ENCODE data around the gene ZNF213. TPM values are rescaled to one million over a fixed set of nuclear protein-coding genes. Genes with fewer than 3 reads are reported as not detected.
A peak's percentile ranks its signal among the peaks of the same experiment; 100 is the strongest.

Gene ZNF213
- total RNA-seq, 4 donors from 2014 or later: 3.9 to 14.3 (median 6.4) TPM

DNA sequence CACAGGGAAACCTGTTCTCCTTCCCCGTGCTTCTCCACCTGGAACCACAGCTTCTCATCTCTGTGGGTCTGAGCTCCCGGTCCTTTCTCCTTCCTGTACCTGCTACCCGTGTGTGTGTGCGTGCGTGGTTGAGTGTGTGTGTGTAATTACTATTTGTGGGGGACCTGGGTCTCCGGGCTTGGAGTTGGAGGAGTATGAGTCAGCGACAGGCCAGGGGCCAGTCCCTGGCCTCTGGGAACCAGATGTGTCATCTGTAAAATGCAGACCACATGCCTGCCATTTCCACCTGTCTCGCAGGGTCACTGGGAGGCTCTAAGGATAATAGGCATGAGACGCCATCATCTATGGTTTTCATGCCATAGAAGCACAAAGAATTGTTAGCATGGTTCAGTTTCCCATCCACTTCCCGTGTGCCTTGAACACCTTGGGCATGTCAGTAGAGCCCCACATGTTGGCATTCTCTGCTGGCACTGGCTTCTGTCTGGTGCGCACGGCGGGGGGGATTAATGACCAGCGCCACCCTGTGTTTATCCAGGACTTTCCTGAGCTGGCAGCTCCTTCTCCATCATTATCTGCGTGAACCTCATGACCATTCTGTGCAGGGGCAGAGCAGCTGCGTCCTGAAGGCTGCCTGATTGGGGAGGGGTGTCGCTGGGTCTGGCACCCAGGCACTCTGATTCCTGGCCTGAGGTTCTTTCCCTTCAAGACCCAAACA is 20.9 kb upstream of the ZNF213 start:
- intact Hi-C loops (cut with DNase I): no loop called here
- TF ChIP-seq, protein P1, sequence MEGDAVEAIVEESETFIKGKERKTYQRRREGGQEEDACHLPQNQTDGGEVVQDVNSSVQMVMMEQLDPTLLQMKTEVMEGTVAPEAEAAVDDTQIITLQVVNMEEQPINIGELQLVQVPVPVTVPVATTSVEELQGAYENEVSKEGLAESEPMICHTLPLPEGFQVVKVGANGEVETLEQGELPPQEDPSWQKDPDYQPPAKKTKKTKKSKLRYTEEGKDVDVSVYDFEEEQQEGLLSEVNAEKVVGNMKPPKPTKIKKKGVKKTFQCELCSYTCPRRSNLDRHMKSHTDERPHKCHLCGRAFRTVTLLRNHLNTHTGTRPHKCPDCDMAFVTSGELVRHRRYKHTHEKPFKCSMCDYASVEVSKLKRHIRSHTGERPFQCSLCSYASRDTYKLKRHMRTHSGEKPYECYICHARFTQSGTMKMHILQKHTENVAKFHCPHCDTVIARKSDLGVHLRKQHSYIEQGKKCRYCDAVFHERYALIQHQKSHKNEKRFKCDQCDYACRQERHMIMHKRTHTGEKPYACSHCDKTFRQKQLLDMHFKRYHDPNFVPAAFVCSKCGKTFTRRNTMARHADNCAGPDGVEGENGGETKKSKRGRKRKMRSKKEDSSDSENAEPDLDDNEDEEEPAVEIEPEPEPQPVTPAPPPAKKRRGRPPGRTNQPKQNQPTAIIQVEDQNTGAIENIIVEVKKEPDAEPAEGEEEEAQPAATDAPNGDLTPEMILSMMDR (IDR thresholded peaks at IDR 0.05): no peak
- WGBS, 2 donors: 45 to 51% methylated on average over 9 to 17 of the region's 17 CpGs

DNA sequence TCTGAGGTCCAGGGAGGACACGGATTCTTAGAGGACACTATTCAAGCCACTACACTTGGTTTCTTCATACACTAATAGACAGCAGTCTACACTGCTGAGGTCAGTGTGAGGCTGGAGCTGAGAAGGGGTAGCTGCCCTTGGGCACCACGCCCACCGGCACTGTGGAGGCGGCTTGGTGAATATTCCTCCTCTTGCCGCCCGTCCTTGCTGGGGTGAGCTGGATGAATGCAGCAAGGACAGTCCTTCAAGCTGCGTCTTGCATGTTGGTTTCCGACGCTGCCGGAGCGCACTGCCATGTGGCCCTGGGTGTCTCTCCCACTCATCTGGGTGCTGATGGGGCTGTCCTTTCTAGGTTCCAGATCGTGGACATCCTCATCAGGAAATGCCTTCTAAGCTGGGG is 19.8 kb upstream of the ZNF213 start:
- no peak overlapping the region for H3K27ac ChIP-seq
- intact Hi-C loops (cut with DNase I): no loop called here
- no peaks in the 10 kb centered on the region for H3K9me3 ChIP-seq
- no peaks in the 10 kb centered on the region for H3K27me3 ChIP-seq
- no peak overlapping the region for H3K4me3 ChIP-seq
- WGBS, 2 donors: 60 to 71% methylated on average over 1 to 3 of the region's 12 CpGs
- H3K36me3 ChIP-seq: peaks cover 13 to 58% (median 34%) of the 10 kb centered on the region in 3 donors
- H3K4me1 ChIP-seq: peaks cover 13 to 40% (median 21%) of the 10 kb centered on the region in 3 donors
- no peak for DNase-seq
- TF ChIP-seq, protein P1 (IDR thresholded peaks at IDR 0.05): no peak
- TF ChIP-seq POLR2A (IDR thresholded peaks at IDR 0.05): no peak

More for the DNA sequence above, 20.9 kb upstream of the ZNF213 start:
- Histone ChIP-seq H3K27me3 (no peaks in the 10 kb centered on the region), H3K4me1 (peaks cover 13 to 40% (median 21%) of the 10 kb centered on the region in 3 donors), H3K4me3 (peak overlapping the region in 3 of 4 donors; percentile 76 to 78 (median 77)), H3K36me3 (peaks cover 6 to 47% (median 25%) of the 10 kb centered on the region in 3 donors), H3K9me3 (no peaks in the 10 kb centered on the region), H3K27ac (no peak overlapping the region)
- no peak for DNase-seq

DNA sequence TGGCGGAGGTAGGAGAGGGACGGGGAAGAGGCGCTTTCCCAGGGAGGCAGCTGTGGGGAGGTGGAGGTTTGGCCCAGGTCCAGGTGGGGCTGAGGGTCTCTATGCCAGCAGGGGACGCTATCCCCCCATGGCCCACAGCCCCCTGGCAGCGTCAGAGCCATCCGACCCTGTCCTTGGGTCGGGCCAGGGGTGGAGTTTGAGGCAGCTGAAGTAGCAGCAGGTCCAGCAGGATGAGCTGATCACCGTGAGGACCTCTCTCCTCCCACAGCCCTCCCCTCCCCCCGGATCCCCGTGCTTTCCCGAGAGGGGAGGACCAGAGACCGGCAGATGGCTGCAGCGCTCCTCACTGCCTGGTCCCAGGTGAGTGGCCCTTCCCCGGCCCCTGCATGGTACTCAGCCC is 19.3 kb upstream of the ZNF213 start:
- intact Hi-C loops (cut with DNase I): no loop called here
- H3K4me1 ChIP-seq: peaks cover 13 to 40% (median 21%) of the 10 kb centered on the region in 3 donors
- H3K9me3 ChIP-seq: no peaks in the 10 kb centered on the region
- H3K36me3 ChIP-seq: peaks cover 13 to 64% (median 37%) of the 10 kb centered on the region in 3 donors
- 86 to 100% methylated on average over 1 to 7 of the region's 14 CpGs for WGBS, 2 donors
- no peak for DNase-seq
- no peak for TF ChIP-seq POLR2A (IDR thresholded peaks at IDR 0.05)
- TF ChIP-seq, protein P1 (IDR thresholded peaks at IDR 0.05): no peak
- no peaks in the 10 kb centered on the region for H3K27me3 ChIP-seq
- H3K27ac ChIP-seq: no peak overlapping the region
- H3K4me3 ChIP-seq: no peak overlapping the region

DNA sequence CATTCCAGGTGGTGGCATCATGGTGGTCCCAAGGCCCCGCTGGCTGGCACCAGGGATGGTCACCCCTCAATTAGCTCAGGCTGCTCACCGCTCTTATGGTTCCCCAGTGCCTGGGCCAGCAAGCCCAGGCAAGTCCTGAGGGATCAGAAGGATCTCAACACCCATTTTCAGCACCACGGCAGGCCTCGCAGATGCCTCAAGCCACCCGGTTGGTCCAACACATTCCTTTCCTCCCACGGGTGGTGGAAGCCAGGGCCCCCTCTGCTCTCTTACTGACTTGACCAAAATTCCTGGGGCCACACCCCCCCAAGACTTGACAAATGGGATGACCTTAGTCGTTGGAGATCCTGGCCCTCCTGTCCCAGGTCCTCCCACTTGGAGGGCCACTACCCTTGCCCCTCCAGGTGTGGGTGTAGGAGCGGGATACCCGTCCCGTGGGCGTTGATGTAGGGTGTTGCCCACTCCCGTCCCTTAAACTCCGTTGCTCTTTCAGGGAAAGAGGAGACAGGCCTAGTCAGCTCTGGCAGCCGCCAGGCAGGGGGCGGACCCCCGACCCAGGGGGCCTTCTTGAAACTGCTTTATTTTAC is 16.5 kb upstream of the ZNF213 start:
- peaks cover 13 to 69% (median 37%) of the 10 kb centered on the region in 3 donors for H3K36me3 ChIP-seq

More for the DNA sequence above, 16.5 kb upstream of the ZNF213 start:
- DNase-seq: no peak
- intact Hi-C loops (cut with DNase I): no loop called here
- 56 to 95% methylated on average over 4 to 10 of the region's 16 CpGs for whole genome bisulfite sequencing, 2 donors
- Histone ChIP-seq H3K4me3 (no peak overlapping the region), H3K9me3 (no peaks in the 10 kb centered on the region), H3K27ac (no peak overlapping the region), H3K4me1 (peaks cover 4 to 21% (median 11%) of the 10 kb centered on the region in 3 donors), H3K27me3 (no peaks in the 10 kb centered on the region)
- TF ChIP-seq, protein P1 (IDR thresholded peaks at IDR 0.05): no peak

Data from esophagus squamous epithelium (tissue), 5 donors.